Tibial artery (tissue), 4 donors: ENCODE measurements around the gene LAMB1.

Experiments used
- DNase-seq, 2 donors: peaks; one replicate each; pipeline ENCODE4 v3.0.0-alpha.2; 2019
- H3K27ac ChIP-seq, 2 donors: fragments of 200-600 bp; sonication (generic) in 1 of 2; 1 replicate in 1 of 2; 2 replicates in 1 of 2; pipeline ENCODE4 v1.5.1; 2018 to 2019; ENCODE audit warnings: mild to moderate bottlenecking in 1 of 2
- H3K27me3 ChIP-seq, 2 donors: fragments of 200-600 bp; sonication (generic) in 1 of 2; one replicate each; pipeline versions ENCODE4 v1.5.1 to v1.6.0; 2016 to 2019
- H3K36me3 ChIP-seq, 3 donors: fragments of 200-600 bp; sonication (generic) in 2 of 3; one replicate each; pipeline ENCODE4 v1.5.1; 2016 to 2019; ENCODE audit warnings: mild to moderate bottlenecking in 2 of 3
- H3K4me1 ChIP-seq, 4 donors: fragments of 200-600 bp; sonication (generic) in 2 of 4; 1 replicate in 3 of 4; 2 replicates in 1 of 4; pipeline ENCODE4 v1.5.1; 2016 to 2019
- H3K4me3 ChIP-seq, 2 donors: fragments of 200-600 bp; sonication (generic) in 1 of 2; 1 replicate in 1 of 2; 2 replicates in 1 of 2; pipeline ENCODE4 v1.5.1; 2018 to 2019; ENCODE audit warnings: mild to moderate bottlenecking in 2 of 2
- H3K9me3 ChIP-seq, 3 donors: fragments of 200-600 bp; sonication (generic) in 1 of 3; one replicate each; pipeline ENCODE4 v1.5.1; 2016 to 2019
- intact Hi-C: fragments of 100-400 bp; cut with DNase I; formaldehyde crosslinking; loops from one replicate; pipeline ENCODE4 v1.15.0; 2023; ENCODE audit warnings: low total_unique reads
- TF ChIP-seq, protein P1 (sequence below), 2 experiments: fragments of 200-600 bp in 1 of 2; fragments of 450-650 bp in 1 of 2; IDR thresholded peaks; one replicate each; pipeline ENCODE4 v1.5.1; 2017 to 2019; ENCODE audit warnings: antibody characterized with exemption in 2 of 2, mild to moderate bottlenecking in 1 of 2, moderate library complexity in 1 of 2

LAMB1 gene

DNA sequence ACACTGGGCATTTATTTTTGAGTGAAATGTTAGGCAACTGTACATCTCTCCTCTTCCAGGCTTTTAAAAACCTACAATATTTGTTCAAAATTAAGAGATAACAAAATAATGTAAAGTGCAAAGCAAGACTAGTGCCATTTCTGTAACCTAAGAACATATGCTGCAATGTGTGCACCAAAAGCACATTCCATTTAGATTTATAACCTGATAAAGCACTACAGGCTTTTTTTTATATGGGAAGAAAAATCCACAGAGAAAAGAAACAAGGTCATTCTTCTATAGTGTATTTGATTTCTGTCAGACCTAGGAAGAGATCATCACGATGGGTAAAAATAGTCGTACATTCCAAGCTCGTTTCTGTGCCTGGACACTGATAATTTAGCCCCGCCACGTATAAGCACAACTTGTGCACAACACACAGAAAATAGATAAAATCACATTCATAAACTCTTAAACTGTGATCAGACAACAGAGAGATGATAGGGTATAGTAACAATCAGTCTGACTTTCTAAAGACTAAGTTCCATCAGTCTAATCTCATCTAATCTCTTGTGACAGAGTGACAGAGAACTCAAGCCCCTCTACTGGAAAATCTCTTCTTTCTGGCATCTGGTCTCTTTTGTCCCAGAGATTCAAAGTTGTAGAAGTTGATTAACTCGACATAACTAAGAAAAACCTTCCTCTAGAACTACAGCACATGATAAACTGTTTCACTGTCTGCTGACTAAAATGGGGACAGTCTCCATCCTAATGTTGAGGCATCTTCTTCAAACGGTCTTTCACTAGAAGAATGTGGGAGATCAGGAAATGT is 6.7 kb downstream of the LAMB1 start:
- Histone ChIP-seq H3K27me3 (no peaks in the 10 kb centered on the region), H3K27ac (peak overlapping the region; percentile 1 to 44), H3K4me3 (no peak overlapping the region), H3K4me1 (peaks cover 0 to 33% (median 7%) of the 10 kb centered on the region in 4 donors), H3K9me3 (no peaks in the 10 kb centered on the region), H3K36me3 (peaks cover 0 to 28% (median 0%) of the 10 kb centered on the region in 3 donors)
- TF ChIP-seq, protein P1, sequence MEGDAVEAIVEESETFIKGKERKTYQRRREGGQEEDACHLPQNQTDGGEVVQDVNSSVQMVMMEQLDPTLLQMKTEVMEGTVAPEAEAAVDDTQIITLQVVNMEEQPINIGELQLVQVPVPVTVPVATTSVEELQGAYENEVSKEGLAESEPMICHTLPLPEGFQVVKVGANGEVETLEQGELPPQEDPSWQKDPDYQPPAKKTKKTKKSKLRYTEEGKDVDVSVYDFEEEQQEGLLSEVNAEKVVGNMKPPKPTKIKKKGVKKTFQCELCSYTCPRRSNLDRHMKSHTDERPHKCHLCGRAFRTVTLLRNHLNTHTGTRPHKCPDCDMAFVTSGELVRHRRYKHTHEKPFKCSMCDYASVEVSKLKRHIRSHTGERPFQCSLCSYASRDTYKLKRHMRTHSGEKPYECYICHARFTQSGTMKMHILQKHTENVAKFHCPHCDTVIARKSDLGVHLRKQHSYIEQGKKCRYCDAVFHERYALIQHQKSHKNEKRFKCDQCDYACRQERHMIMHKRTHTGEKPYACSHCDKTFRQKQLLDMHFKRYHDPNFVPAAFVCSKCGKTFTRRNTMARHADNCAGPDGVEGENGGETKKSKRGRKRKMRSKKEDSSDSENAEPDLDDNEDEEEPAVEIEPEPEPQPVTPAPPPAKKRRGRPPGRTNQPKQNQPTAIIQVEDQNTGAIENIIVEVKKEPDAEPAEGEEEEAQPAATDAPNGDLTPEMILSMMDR (IDR thresholded peaks at IDR 0.05) = no peak
- intact Hi-C loops = no loop called here
- DNase-seq = no peak

DNA sequence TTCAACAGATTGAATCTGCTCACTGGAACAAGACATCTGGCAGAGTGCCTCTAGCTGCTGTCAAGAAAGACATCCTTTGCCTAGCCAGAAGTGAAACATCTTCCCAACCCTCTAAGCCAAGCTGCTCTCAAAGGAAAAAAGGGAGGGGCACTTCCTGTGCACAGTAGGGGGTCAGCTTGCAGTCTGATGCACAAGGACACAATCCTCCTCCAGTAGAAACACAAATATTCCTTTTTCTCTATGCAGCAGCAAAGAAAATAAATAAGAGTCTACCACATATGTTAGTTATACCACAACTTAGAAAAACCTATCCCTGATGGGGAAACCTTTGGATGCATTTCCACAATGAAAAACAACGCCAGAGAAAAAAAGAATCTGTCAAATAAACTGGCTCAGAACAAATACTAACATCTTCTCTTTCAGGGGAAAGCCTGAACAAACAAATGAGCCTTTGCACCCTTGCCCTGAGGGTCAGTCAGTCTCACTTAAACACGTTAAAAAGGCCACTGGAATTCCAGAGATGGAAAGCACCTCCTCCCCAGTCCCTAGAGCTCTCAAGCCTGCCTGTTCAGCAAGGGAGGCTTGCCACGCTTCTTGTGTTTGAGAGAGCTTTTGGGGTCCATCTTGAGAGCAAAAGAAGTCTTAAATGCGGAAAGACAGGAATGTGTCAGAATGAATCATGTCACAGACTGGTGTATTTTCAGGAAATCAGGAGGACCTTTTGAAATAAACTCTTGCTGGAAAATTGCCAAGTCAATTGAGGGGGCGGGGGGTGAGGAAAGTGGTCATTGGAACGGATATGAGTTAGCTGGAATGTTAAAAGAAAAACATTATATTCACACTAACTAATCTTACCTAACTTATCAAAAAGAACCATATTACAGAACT is 7.5 kb downstream of the LAMB1 start:
- H3K36me3 ChIP-seq = peaks cover 0 to 28% (median 0%) of the 10 kb centered on the region in 3 donors
- no peak for DNase-seq
- no peak overlapping the region for H3K4me3 ChIP-seq
- peak overlapping the region; percentile 1 to 44 for H3K27ac ChIP-seq
- no peaks in the 10 kb centered on the region for H3K9me3 ChIP-seq
- peaks cover 0 to 30% (median 4%) of the 10 kb centered on the region in 4 donors for H3K4me1 ChIP-seq
- no peaks in the 10 kb centered on the region for H3K27me3 ChIP-seq
- intact Hi-C loops = no loop called here
- TF ChIP-seq, protein P1 (IDR thresholded peaks at IDR 0.05) = no peak

DNA sequence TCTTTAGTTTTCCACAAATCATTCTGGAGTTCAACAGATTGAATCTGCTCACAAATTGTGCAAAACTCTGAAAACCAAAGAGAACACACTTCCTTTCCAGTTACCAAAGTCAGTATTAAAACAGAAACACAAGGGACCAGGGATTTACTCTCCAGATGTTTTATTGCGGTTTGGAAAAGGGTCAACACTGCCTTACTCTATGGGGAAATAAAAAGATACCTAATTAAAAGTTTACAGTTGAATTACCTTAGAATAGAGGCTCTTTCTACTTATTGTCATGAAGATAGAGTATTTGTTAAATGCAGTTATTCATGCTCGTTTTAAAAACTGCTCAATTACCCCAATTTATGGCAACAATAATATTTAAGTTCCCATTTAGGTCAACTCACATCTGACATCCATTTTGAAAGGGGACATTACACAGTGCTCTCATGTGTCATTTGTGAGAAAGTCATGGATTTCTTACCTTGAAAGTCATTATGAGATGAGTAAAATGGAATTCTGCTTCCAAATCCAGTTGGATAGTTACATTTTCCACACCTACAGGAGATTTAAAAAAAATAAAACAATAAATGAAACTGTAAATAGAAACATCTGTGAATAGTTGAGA is 8.4 kb downstream of the LAMB1 start:
- H3K27me3 ChIP-seq = no peaks in the 10 kb centered on the region
- intact Hi-C loops = no loop called here
- TF ChIP-seq, protein P1 (IDR thresholded peaks at IDR 0.05) = no peak
- H3K27ac ChIP-seq = no peak overlapping the region
- no peak for DNase-seq
- peaks cover 0 to 30% (median 4%) of the 10 kb centered on the region in 4 donors for H3K4me1 ChIP-seq
- peaks cover 0 to 28% (median 0%) of the 10 kb centered on the region in 3 donors for H3K36me3 ChIP-seq
- no peak overlapping the region for H3K4me3 ChIP-seq
- H3K9me3 ChIP-seq = no peaks in the 10 kb centered on the region

DNA sequence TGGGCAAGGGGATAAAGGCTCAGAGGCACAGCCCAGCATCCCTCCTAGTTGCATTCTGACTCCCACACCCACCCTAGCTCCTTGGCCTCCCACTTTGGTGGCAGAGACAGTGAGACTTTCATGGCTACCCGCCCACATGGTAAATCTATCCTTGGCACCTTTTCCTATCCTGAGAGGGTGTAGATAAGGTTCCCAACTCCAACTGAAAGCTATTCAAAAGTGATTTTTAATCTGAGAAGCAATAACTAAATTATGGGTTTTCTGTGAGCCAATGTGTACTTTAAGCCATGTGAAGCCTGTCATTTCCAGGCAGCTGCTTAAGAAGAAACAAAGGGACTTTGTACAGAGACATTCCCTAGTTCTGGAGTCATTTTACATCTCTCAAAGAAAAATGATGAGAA is 9.1 kb downstream of the LAMB1 start:
- no peaks in the 10 kb centered on the region for H3K9me3 ChIP-seq
- TF ChIP-seq, protein P1 (IDR thresholded peaks at IDR 0.05) = no peak
- H3K27me3 ChIP-seq = no peaks in the 10 kb centered on the region
- no peak overlapping the region for H3K4me3 ChIP-seq
- no peak for DNase-seq
- intact Hi-C loops = no loop called here
- peaks cover 0 to 30% (median 4%) of the 10 kb centered on the region in 4 donors for H3K4me1 ChIP-seq
- H3K36me3 ChIP-seq = peaks cover 0 to 28% (median 0%) of the 10 kb centered on the region in 3 donors
- no peak overlapping the region for H3K27ac ChIP-seq

DNA sequence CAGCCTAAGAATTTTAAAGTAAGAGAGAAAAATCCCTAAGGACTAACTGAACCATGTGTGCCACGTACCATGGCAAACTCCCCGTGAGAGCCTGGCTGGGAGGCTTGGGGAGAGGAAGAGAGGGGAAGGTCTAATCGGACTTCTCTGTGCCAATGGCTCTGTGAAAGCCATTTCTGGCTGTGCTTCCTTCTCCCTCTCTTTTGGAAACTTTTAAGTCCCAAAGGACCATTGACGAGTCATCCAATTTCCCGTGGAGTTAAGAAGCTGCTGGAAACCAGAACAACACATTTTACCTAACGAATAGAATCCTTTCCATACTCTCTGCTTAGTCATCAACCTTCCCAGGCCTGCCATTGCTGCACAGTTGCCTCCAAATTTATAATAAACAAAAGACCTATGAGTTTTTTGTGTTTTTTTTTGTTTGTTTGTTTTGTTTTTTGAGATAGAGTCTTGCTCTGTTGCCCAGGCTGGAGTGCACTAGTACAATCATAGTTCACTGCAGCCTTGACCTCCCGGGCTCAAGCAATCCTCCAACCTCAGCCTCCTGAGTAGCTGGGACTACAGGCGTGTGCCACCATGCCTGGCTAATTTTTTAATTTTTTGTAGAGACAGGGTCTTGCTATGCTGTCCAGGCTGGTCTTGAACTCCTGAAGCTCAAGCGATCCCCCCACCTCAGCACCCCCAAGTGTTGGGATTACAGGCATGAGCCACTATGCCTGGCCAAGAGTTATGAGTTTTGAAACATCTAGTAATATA is 13.2 kb downstream of the LAMB1 start:
- intact Hi-C loops = no loop called here
- Histone ChIP-seq H3K27me3 (no peaks in the 10 kb centered on the region), H3K4me1 (peaks cover 0 to 17% (median 0%) of the 10 kb centered on the region in 4 donors), H3K4me3 (no peak overlapping the region), H3K9me3 (no peaks in the 10 kb centered on the region), H3K27ac (peak overlapping the region; percentile 54 to 58), H3K36me3 (peaks cover 0 to 45% (median 0%) of the 10 kb centered on the region in 3 donors)
- TF ChIP-seq, protein P1 (IDR thresholded peaks at IDR 0.05) = no peak
- DNase-seq = peak in 1 of 2 donors; percentile 77
